Fibroblast of the aortic adventitia (primary cell): ENCODE data around the gene LCORL. TPM values are rescaled to one million over a fixed set of nuclear protein-coding genes. Genes with fewer than 3 reads are reported as not detected.

Source experiments
- DNase-seq: peaks from one replicate; pipeline ENCODE4 v3.0.0-alpha.2; 2010; ENCODE audit warnings: low read depth
- H3K4me3 ChIP-seq: 2 replicates; pipeline ENCODE4 v1.5.1; 2011; ENCODE audit warnings: low read depth, mild to moderate bottlenecking, control low read depth, low read length, moderate library complexity
- CTCF ChIP-seq: IDR thresholded peaks from 2 replicates; pipeline ENCODE4 v1.5.1; 2011; ENCODE audit warnings: mild to moderate bottlenecking, low read length, control low read depth, inconsistent platforms; ENCODE audit not compliant: insufficient read depth
- total RNA-seq: library from RNA; depleted of rRNA; stranded (reverse); fragments of >200 nt; gene quantifications from 2 replicates; pipeline ENCODE4 v1.2.3, GENCODE V29; 2012; ENCODE audit warnings: low replicate concordance

LCORL gene
- total RNA-seq, 1 donor = 11.0 TPM

GRCh38 chr4:17921451-17921850 is 100.1 kb downstream of the LCORL start:
- H3K4me3 ChIP-seq = no peak overlapping the region
- no peak for TF ChIP-seq CTCF
- DNase-seq = no peak

GRCh38 chr4:17920681-17921080 is 100.9 kb downstream of the LCORL start:
- TF ChIP-seq CTCF = no peak
- no peak for DNase-seq
- no peak overlapping the region for H3K4me3 ChIP-seq

GRCh38 chr4:17915439-17915838 is 106.1 kb downstream of the LCORL start:
- DNase-seq = peak; percentile 20
- no peak overlapping the region for H3K4me3 ChIP-seq
- TF ChIP-seq CTCF = no peak

GRCh38 chr4:17912011-17912410 is 109.5 kb downstream of the LCORL start:
- no peak for TF ChIP-seq CTCF
- no peak for DNase-seq
- H3K4me3 ChIP-seq = no peak overlapping the region

- H3K4me3 ChIP-seq = no peak overlapping the region
- no peak for DNase-seq
- no peak for TF ChIP-seq CTCF
Measured at GRCh38 chr4:17911608-17912007, 109.9 kb downstream of the LCORL start.

- H3K4me3 ChIP-seq = no peak overlapping the region
- no peak for TF ChIP-seq CTCF
- no peak for DNase-seq
Measured at GRCh38 chr4:17898553-17899055, 123.0 kb downstream of the LCORL start.

- no peak overlapping the region for H3K4me3 ChIP-seq
- DNase-seq = no peak
- no peak for TF ChIP-seq CTCF
Measured at GRCh38 chr4:17895481-17895880, 126.1 kb downstream of the LCORL start.
